PC-9 (cell line): ENCODE data around the gene NMRAL1.

Source experiments
- CTCF ChIP-seq: fragments of 200-600 bp; sonication (generic); conservative IDR thresholded peaks from 2 replicates; pipeline ENCODE4 v1.6.1; 2017; ENCODE audit warnings: mixed run types, antibody characterized with exemption, mild to moderate bottlenecking, moderate library complexity
- EZH2 ChIP-seq: fragments of 200-600 bp; sonication (generic); IDR thresholded peaks from 2 replicates; pipeline ENCODE4 v1.8.0; 2017; ENCODE audit warnings: antibody characterized with exemption, low read depth

GRCh38 chr16:4513881-4514280 lies 39.5 kb upstream of the NMRAL1 start:
- TF ChIP-seq CTCF (no peak), EZH2 (no peak)
